Measurements from ENCODE around the gene SMAD4.

SMAD4 gene

GRCh38 chr18:51069885-51070284, 39.9 kb downstream of the SMAD4 start:
- Histone ChIP-seq H4K20me1 (ENCODE audit: insufficient read depth, low read length) (peaks cover 17% of the 10 kb centered on the region), H3K27ac (ENCODE audit: low read length) (no peak overlapping the region), H2AFZ (ENCODE audit: low read depth, low read length) (no peak overlapping the region), H3K9ac (ENCODE audit: low read depth, low read length) (no peak overlapping the region), H3K9me3 (ENCODE audit: insufficient read depth, low read length, severe bottlenecking) (no peaks in the 10 kb centered on the region), H3K4me2 (ENCODE audit: insufficient read depth, low read length) (no peak overlapping the region), H3K27me3 (ENCODE audit: insufficient read depth, low read length, poor library complexity) (no peaks in the 10 kb centered on the region), H3K4me1 (ENCODE audit: insufficient read depth, low read length) (no peaks in the 10 kb centered on the region), H3K79me2 (ENCODE audit: insufficient read depth, low read length) (peaks cover 47% of the 10 kb centered on the region), H3K36me3 (ENCODE audit: insufficient read depth, low read length) (peaks cover 92% of the 10 kb centered on the region), H3K4me3 (ENCODE audit: low read depth in 1 of 2, low read length in 2 of 2) (no peak overlapping the region)
- no peak for TF ChIP-seq EZH2 (IDR thresholded peaks at IDR 0.05; ENCODE audit: borderline replicate concordance, low read depth, low read length, severe bottlenecking)
- DNase-seq, result no peak
- no peak for ATAC-seq (ENCODE audit: insufficient read depth, low read depth)

GRCh38 chr18:51070545-51070944, 40.5 kb downstream of the SMAD4 start:
- Histone ChIP-seq H3K4me3 (ENCODE audit: low read depth in 1 of 2, low read length in 2 of 2) (no peak overlapping the region), H3K27ac (ENCODE audit: low read length) (no peak overlapping the region), H3K9me3 (ENCODE audit: insufficient read depth, low read length, severe bottlenecking) (no peaks in the 10 kb centered on the region), H3K4me1 (ENCODE audit: insufficient read depth, low read length) (no peaks in the 10 kb centered on the region), H3K9ac (ENCODE audit: low read depth, low read length) (no peak overlapping the region), H3K4me2 (ENCODE audit: insufficient read depth, low read length) (no peak overlapping the region), H3K79me2 (ENCODE audit: insufficient read depth, low read length) (peaks cover 47% of the 10 kb centered on the region), H3K36me3 (ENCODE audit: insufficient read depth, low read length) (peaks cover 88% of the 10 kb centered on the region), H3K27me3 (ENCODE audit: insufficient read depth, low read length, poor library complexity) (no peaks in the 10 kb centered on the region), H2AFZ (ENCODE audit: low read depth, low read length) (no peak overlapping the region), H4K20me1 (ENCODE audit: insufficient read depth, low read length) (peaks cover 18% of the 10 kb centered on the region)
- TF ChIP-seq CTCF (IDR thresholded peaks at IDR 0.05; ENCODE audit: borderline replicate concordance, extremely low read depth, low read length, poor library complexity, severe bottlenecking), result no peak
- no peak for TF ChIP-seq EZH2 (IDR thresholded peaks at IDR 0.05; ENCODE audit: borderline replicate concordance, low read depth, low read length, severe bottlenecking)
- DNase-seq, result no peak
- ATAC-seq (ENCODE audit: insufficient read depth, low read depth), result no peak

DNA sequence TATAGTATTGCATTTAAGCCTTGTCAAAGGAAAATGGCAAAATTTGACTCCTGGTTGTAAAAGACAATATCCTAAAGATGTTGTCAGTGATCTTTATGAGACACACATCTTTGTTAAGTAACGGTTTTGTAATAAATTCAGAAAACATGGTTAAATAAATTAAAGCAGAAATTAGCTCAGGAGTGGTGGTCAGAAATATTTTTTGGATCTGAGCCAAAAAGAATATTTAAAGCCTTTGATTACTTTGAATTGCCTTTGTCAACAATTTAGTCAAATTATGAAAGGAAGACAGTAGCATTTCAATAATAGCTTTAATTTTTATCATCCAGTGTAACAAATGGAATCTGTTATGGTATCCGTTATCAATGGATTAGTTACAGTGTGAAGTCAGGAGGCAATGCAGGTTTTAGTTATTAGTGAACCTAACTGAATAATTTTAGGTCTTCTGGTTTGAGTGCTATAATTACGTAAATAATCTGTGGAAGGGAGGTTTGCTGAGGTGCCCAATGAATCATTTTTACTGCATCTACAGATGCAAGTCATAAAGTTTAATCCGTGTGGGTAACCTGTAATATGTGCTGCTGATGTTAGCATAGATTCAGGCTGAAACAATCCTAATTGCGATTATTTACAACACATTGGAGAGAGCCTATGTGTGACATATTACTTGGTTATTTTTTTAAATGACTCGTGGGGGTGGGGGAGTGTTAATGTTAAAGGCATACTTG, 42.7 kb downstream of the SMAD4 start:
- Histone ChIP-seq H3K79me2 (ENCODE audit: insufficient read depth, low read length) (peaks cover 42% of the 10 kb centered on the region), H3K27ac (ENCODE audit: low read length) (no peak overlapping the region), H3K9me3 (ENCODE audit: insufficient read depth, low read length, severe bottlenecking) (no peaks in the 10 kb centered on the region), H3K27me3 (ENCODE audit: insufficient read depth, low read length, poor library complexity) (no peaks in the 10 kb centered on the region), H3K36me3 (ENCODE audit: insufficient read depth, low read length) (peaks cover 89% of the 10 kb centered on the region), H3K4me1 (ENCODE audit: insufficient read depth, low read length) (no peaks in the 10 kb centered on the region), H3K4me3 (ENCODE audit: low read depth in 1 of 2, low read length in 2 of 2) (no peak overlapping the region), H3K4me2 (ENCODE audit: insufficient read depth, low read length) (no peak overlapping the region), H2AFZ (ENCODE audit: low read depth, low read length) (no peak overlapping the region), H4K20me1 (ENCODE audit: insufficient read depth, low read length) (peaks cover 18% of the 10 kb centered on the region), H3K9ac (ENCODE audit: low read depth, low read length) (no peak overlapping the region)
- ATAC-seq (ENCODE audit: insufficient read depth, low read depth), result no peak
- TF ChIP-seq CTCF (IDR thresholded peaks at IDR 0.05; ENCODE audit: borderline replicate concordance, extremely low read depth, low read length, poor library complexity, severe bottlenecking) (no peak), EZH2 (IDR thresholded peaks at IDR 0.05; ENCODE audit: borderline replicate concordance, low read depth, low read length, severe bottlenecking) (no peak)
- DNase-seq, result no peak

GRCh38 chr18:51074605-51075004, 44.6 kb downstream of the SMAD4 start:
- peaks cover 36% of the 10 kb centered on the region for H3K79me2 ChIP-seq (ENCODE audit: insufficient read depth, low read length)
- H3K36me3 ChIP-seq (ENCODE audit: insufficient read depth, low read length), result peaks cover 89% of the 10 kb centered on the region
- no peak overlapping the region for H3K27ac ChIP-seq (ENCODE audit: low read length)
- no peak for ATAC-seq (ENCODE audit: insufficient read depth, low read depth)
- no peak overlapping the region for H3K4me2 ChIP-seq (ENCODE audit: insufficient read depth, low read length)
- no peak for DNase-seq
- H2AFZ ChIP-seq (ENCODE audit: low read depth, low read length), result no peak overlapping the region
- peaks cover 16% of the 10 kb centered on the region for H4K20me1 ChIP-seq (ENCODE audit: insufficient read depth, low read length)
- no peaks in the 10 kb centered on the region for H3K4me1 ChIP-seq (ENCODE audit: insufficient read depth, low read length)
- no peak for TF ChIP-seq CTCF (IDR thresholded peaks at IDR 0.05; ENCODE audit: borderline replicate concordance, extremely low read depth, low read length, poor library complexity, severe bottlenecking)
- no peak for TF ChIP-seq EZH2 (IDR thresholded peaks at IDR 0.05; ENCODE audit: borderline replicate concordance, low read depth, low read length, severe bottlenecking)
- no peaks in the 10 kb centered on the region for H3K9me3 ChIP-seq (ENCODE audit: insufficient read depth, low read length, severe bottlenecking)
- no peaks in the 10 kb centered on the region for H3K27me3 ChIP-seq (ENCODE audit: insufficient read depth, low read length, poor library complexity)
- H3K9ac ChIP-seq (ENCODE audit: low read depth, low read length), result no peak overlapping the region
- no peak overlapping the region for H3K4me3 ChIP-seq (ENCODE audit: low read depth in 1 of 2, low read length in 2 of 2)
